Breast epithelium (tissue), 3 donors: ENCODE data around the gene SAMD15.

ENCODE experiments used
- CTCF ChIP-seq, 3 donors: fragments of 450-650 bp; IDR thresholded peaks; one replicate each; pipeline ENCODE4 v1.5.1; 2016 to 2017; ENCODE audit warnings: antibody characterized with exemption in 3 of 3, mild to moderate bottlenecking in 3 of 3, moderate library complexity in 3 of 3
- POLR2A ChIP-seq: fragments of 450-650 bp; IDR thresholded peaks from one replicate; pipeline ENCODE4 v1.6.1; 2016; ENCODE audit warnings: antibody characterized with exemption, mild to moderate bottlenecking, moderate library complexity

GRCh38 chr14:77439861-77440260 lies 62.7 kb downstream of the SAMD15 start:
- no peak for TF ChIP-seq CTCF (IDR thresholded peaks at IDR 0.05)
- TF ChIP-seq POLR2A: no peak
